Upper lobe of right lung (tissue), 1 donor: Measurements from ENCODE around the gene REEP3. TPM values are rescaled to one million over a fixed set of nuclear protein-coding genes. Genes with fewer than 3 reads are reported as not detected.

ENCODE experiments used
- ATAC-seq: fragments of 200-7000 bp; cut with Tn5 transposase; one replicate; pipeline ENCODE4 v1.9.1; 2020; ENCODE audit warnings: mild to moderate bottlenecking, moderate library complexity
- DNase-seq: peaks from one replicate; pipeline ENCODE4 v3.0.0-alpha.2; 2020
- H3K27ac ChIP-seq: fragments of 200-600 bp; one replicate; pipeline ENCODE4 v1.8.0; 2022
- H3K27me3 ChIP-seq: fragments of 200-600 bp; one replicate; pipeline ENCODE4 v1.8.0; 2022; ENCODE audit warnings: mild to moderate bottlenecking
- H3K36me3 ChIP-seq: fragments of 200-600 bp; one replicate; pipeline ENCODE4 v1.8.0; 2022
- H3K4me1 ChIP-seq: fragments of 200-600 bp; one replicate; pipeline ENCODE4 v1.8.0; 2022
- H3K4me3 ChIP-seq: fragments of 200-600 bp; one replicate; pipeline ENCODE4 v1.8.0; 2022; ENCODE audit warnings: mild to moderate bottlenecking
- H3K9me3 ChIP-seq: fragments of 200-600 bp; one replicate; pipeline ENCODE4 v1.8.0; 2022
- intact Hi-C: fragments of 100-400 bp; cut with DNase I; formaldehyde crosslinking; loops from one replicate; pipeline ENCODE4 v1.11.0; 2022
- total RNA-seq: library from RNA; stranded (reverse); fragmentation: NEBNext Ultra II Directional; extraction: Animal tissue kit (Norgen Biotek cat#: 25700); gene quantifications from one replicate; pipeline ENCODE4 v1.2.1, GENCODE V29; 2021
- TF ChIP-seq, protein P1 (sequence below): fragments of 200-600 bp; IDR thresholded peaks from one replicate; pipeline ENCODE4 v1.8.0; 2022; ENCODE audit warnings: antibody characterized with exemption
- donor health status: DM: no; HTN: yes; CAD: no; lungs with severe emphysema.

The REEP3 gene
- total RNA-seq, 1 donor from 2014 or later: 57.1 TPM

DNA sequence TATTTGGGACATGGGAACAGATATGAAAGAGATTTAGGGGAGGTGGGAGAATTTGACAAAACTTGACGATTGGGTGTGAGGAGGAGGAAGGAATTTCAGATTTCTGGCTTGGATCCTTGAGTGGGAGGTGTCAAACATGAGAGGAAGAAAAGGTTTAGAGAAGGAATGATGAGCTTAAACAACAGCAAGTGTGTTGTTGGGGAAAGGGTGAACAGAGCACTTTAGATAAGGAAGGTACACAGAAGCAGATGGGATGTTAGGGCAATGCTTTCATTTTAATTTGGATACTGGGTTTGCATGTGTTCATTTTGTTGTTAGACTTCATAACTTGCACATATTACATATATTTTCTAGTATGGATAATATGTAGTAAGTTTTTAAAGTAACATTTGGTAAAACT is 23.2 kb downstream of the REEP3 start:
- TF ChIP-seq, protein P1, sequence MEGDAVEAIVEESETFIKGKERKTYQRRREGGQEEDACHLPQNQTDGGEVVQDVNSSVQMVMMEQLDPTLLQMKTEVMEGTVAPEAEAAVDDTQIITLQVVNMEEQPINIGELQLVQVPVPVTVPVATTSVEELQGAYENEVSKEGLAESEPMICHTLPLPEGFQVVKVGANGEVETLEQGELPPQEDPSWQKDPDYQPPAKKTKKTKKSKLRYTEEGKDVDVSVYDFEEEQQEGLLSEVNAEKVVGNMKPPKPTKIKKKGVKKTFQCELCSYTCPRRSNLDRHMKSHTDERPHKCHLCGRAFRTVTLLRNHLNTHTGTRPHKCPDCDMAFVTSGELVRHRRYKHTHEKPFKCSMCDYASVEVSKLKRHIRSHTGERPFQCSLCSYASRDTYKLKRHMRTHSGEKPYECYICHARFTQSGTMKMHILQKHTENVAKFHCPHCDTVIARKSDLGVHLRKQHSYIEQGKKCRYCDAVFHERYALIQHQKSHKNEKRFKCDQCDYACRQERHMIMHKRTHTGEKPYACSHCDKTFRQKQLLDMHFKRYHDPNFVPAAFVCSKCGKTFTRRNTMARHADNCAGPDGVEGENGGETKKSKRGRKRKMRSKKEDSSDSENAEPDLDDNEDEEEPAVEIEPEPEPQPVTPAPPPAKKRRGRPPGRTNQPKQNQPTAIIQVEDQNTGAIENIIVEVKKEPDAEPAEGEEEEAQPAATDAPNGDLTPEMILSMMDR: no peak
- intact Hi-C loops: no loop called here
- Histone ChIP-seq H3K27me3 (no peaks in the 10 kb centered on the region), H3K36me3 (no peaks in the 10 kb centered on the region), H3K9me3 (no peaks in the 10 kb centered on the region), H3K4me3 (no peak overlapping the region), H3K4me1 (peaks cover 8% of the 10 kb centered on the region), H3K27ac (no peak overlapping the region)
- ATAC-seq (no peak), DNase-seq (no peak)

DNA sequence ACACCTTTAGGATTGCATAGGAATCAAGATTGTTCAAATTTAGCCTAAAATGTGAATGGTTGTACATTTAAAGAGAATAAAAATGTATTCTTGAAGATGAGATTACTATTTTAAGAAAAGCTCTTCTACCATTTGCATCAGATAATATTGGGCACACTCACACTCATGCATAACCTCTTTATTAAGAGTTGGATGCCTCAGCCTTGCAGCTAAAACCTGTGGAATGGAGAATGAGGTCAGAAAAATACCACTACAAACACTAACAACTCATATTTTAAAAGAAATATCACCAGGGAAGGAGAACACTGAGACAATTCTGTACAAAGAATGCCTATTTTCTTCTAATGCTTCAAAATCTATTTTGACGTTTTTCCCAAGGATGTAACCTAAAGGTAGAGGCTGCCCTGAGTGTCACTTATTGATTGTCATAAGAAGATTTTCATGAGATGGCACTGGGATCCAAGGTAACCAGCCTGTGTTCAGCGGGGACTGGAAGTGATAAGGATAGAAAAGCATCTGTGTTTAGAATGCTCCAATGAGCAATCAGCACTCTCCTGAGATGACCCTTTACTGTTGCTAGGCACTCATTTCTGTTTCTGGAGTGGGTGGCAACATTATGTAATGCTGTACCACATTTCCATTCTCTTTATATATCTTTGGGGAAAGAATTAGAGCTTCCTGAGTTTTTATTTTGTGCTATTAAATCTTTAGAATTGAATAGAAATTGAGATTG is 26.6 kb downstream of the REEP3 start:
- H3K9me3 ChIP-seq: no peaks in the 10 kb centered on the region
- intact Hi-C loops: no loop called here
- H3K36me3 ChIP-seq: no peaks in the 10 kb centered on the region
- ATAC-seq (no peak), DNase-seq (no peak)
- H3K4me1 ChIP-seq: peaks cover 8% of the 10 kb centered on the region
- TF ChIP-seq, protein P1: no peak
- no peak overlapping the region for H3K4me3 ChIP-seq
- H3K27me3 ChIP-seq: no peaks in the 10 kb centered on the region
- no peak overlapping the region for H3K27ac ChIP-seq

DNA sequence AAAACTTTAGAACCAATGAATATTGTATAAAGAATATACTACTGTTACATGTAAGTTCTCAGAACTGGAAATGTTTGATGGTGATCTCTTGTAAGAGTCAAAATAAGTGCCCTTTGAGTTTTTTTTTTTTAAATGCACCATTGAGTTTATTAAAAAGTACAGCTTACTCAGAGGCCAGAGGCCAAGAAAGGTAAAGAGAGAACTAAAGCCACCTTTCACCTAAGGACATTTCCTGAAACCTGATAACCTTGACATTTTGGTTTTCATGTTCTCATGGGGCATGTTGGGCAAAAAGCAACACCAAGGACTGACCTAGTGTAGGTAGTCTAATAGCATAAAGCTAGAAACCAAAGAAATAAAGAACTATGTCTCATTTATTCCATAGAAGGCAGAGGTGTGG is 27.7 kb downstream of the REEP3 start:
- DNase-seq: no peak
- TF ChIP-seq, protein P1: no peak
- Histone ChIP-seq H3K27me3 (no peaks in the 10 kb centered on the region), H3K27ac (no peak overlapping the region), H3K36me3 (no peaks in the 10 kb centered on the region), H3K4me3 (no peak overlapping the region), H3K9me3 (no peaks in the 10 kb centered on the region), H3K4me1 (peaks cover 7% of the 10 kb centered on the region)
- intact Hi-C loops: no loop called here
- ATAC-seq: no peak

DNA sequence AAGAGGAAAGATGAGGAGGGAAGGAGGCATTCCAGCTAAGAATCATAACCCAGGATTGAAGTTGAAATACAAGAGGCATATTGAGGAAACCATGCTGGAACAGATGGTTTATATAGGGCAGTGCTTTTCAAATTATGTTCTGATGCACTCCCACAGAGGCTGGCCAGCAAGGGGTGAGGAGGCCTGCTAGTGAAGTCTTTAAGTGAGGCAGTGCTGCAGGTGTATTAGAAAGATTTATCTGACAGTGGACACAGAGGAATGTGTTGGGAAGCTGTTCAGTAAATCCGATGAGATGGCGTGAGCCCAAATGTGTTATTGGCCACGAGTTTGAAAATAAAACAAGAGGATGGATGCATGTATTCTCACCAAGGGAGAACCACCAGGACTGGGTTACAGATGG is 28.6 kb downstream of the REEP3 start:
- intact Hi-C loops: no loop called here

DNA sequence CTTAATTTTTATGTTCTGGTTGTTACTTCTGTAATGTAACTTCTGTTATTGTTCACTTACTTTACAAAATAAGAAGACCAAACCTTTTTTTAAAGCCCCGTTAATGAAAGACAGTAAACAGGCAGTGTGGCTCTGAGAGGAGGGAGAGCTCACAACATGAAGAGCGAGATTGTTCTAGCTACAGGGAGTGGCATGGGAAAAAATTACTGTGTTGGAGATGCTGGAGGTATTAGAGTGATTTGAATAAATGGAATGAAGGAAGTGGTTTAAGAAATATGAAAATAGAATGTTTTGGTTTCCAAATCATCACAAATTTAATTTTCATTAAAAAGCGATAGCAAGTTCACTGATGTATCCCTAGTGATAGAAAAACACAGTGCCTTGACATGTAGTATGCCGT is 31.8 kb downstream of the REEP3 start:
- DNase-seq: no peak
- Histone ChIP-seq H3K4me3 (no peak overlapping the region), H3K9me3 (no peaks in the 10 kb centered on the region), H3K27me3 (no peaks in the 10 kb centered on the region), H3K4me1 (peaks cover 9% of the 10 kb centered on the region), H3K27ac (no peak overlapping the region), H3K36me3 (no peaks in the 10 kb centered on the region)
- TF ChIP-seq, protein P1: no peak
- no peak for ATAC-seq
- intact Hi-C loops: no loop called here

More for the DNA sequence above, 28.6 kb downstream of the REEP3 start:
- TF ChIP-seq, protein P1: no peak
- no peaks in the 10 kb centered on the region for H3K27me3 ChIP-seq
- peaks cover 3% of the 10 kb centered on the region for H3K4me1 ChIP-seq
- H3K36me3 ChIP-seq: no peaks in the 10 kb centered on the region
- H3K27ac ChIP-seq: no peak overlapping the region
- ATAC-seq: no peak
- H3K4me3 ChIP-seq: no peak overlapping the region
- no peaks in the 10 kb centered on the region for H3K9me3 ChIP-seq
- no peak for DNase-seq
